MM.1S (cell line): Measurements from ENCODE around the gene RAB11FIP5.
A peak's percentile ranks its signal among the peaks of the same experiment; 100 is the strongest.

Experiments
- DNase-seq: peaks from one replicate; pipeline ENCODE4 v3.0.0-alpha.2; 2015
- H2AFZ ChIP-seq: fragments of 300-600 bp; sonication (generic); 2 replicates; pipeline ENCODE4 v1.6.0; 2016; ENCODE audit warnings: antibody characterized with exemption, low read length
- H3F3A ChIP-seq: fragments of 300-600 bp; sonication (generic); 2 replicates; pipeline ENCODE4 v1.6.1; 2016; ENCODE audit warnings: mild to moderate bottlenecking, antibody characterized with exemption, low read length, moderate library complexity, mixed read lengths; ENCODE audit not compliant: insufficient read depth
- H3K27ac ChIP-seq: fragments of 300-600 bp; sonication (generic); 2 replicates; pipeline ENCODE4 v1.5.1; 2016; ENCODE audit warnings: mild to moderate bottlenecking, low read length
- H3K27me3 ChIP-seq: fragments of 300-600 bp; sonication (generic); replicated peaks from 2 replicates; pipeline ENCODE4 v1.6.0; 2016; ENCODE audit warnings: low read length; ENCODE audit not compliant: insufficient read depth
- H3K36me3 ChIP-seq: fragments of 300-600 bp; sonication (generic); replicated peaks from 2 replicates; pipeline ENCODE4 v1.6.1; 2016; ENCODE audit warnings: mild to moderate bottlenecking, low read length, mixed read lengths; ENCODE audit not compliant: insufficient read depth
- H3K4me1 ChIP-seq: fragments of 300-600 bp; sonication (generic); 2 replicates; pipeline ENCODE4 v1.6.1; 2016; ENCODE audit warnings: low read length, mixed read lengths
- H3K4me2 ChIP-seq: fragments of 300-600 bp; sonication (generic); 2 replicates; pipeline ENCODE4 v1.6.0; 2016; ENCODE audit warnings: low read depth, low read length
- H3K4me3 ChIP-seq: fragments of 300-600 bp; sonication (generic); 2 replicates; pipeline ENCODE4 v1.5.1; 2016; ENCODE audit warnings: low read length, mixed read lengths
- H3K79me2 ChIP-seq: fragments of 300-600 bp; sonication (generic); 2 replicates; pipeline ENCODE4 v1.6.1; 2016; ENCODE audit warnings: mixed run types, low read length, mixed read lengths
- H3K9ac ChIP-seq: fragments of 300-600 bp; sonication (generic); 2 replicates; pipeline ENCODE4 v1.6.1; 2016; ENCODE audit warnings: low read length, mixed read lengths
- H3K9me2 ChIP-seq: fragments of 300-600 bp; sonication (generic); replicated peaks from 2 replicates; pipeline ENCODE4 v1.6.1; 2016; ENCODE audit warnings: mild to moderate bottlenecking, low read length, mixed read lengths; ENCODE audit not compliant: insufficient read depth
- H3K9me3 ChIP-seq: fragments of 300-600 bp; sonication (generic); replicated peaks from 2 replicates; pipeline ENCODE4 v1.6.1; 2016; ENCODE audit warnings: mild to moderate bottlenecking, low read length, mixed read lengths; ENCODE audit not compliant: insufficient read depth
- H4K20me1 ChIP-seq: fragments of 300-600 bp; sonication (generic); 2 replicates; pipeline ENCODE4 v1.6.1; 2016; ENCODE audit warnings: mild to moderate bottlenecking, low read length, moderate library complexity, mixed read lengths; ENCODE audit not compliant: insufficient read depth
- EZH2 ChIP-seq: fragments of 300-600 bp; sonication (generic); optimal IDR thresholded peaks from 2 replicates; pipeline ENCODE3; 2017; ENCODE audit warnings: low read depth, mild to moderate bottlenecking, antibody characterized with exemption, low read length, mixed read lengths
- EZH2phosphoT487 ChIP-seq: fragments of 300-600 bp; sonication (generic); IDR thresholded peaks from 2 replicates; pipeline ENCODE4 v1.6.1; 2018; ENCODE audit warnings: antibody characterized with exemption, low read length
- TF ChIP-seq, protein P1 (sequence below): fragments of 300-600 bp; sonication (generic); IDR thresholded peaks from 2 replicates; pipeline ENCODE4 v1.5.1; 2016; ENCODE audit warnings: antibody characterized with exemption, low read length, mixed read lengths

Gene RAB11FIP5

DNA sequence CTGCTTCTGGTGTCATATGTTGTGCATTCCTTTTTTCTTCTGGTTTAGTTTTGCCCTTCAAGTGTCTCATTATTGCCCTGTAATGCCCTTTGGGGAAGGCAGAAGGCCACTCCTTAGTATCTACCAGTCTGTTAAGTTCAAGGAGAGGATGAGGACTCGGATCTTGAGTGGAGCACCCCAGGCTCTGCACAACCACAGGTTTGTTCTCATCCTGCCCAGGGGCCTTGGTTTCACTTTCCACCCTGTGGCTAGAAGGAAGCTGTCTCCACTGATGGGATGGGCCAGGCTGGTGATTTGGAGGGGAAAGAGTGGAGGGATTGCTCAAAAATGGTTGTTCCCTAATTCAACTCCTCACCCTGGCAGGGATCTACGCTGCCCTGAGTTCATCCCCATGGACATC is 30.2 kb upstream of the RAB11FIP5 start:
- no peaks in the 10 kb centered on the region for H3K36me3 ChIP-seq
- H3K9me2 ChIP-seq = no peaks in the 10 kb centered on the region
- no peaks in the 10 kb centered on the region for H3F3A ChIP-seq
- TF ChIP-seq EZH2 (no peak), EZH2phosphoT487 (no peak)
- TF ChIP-seq, protein P1, sequence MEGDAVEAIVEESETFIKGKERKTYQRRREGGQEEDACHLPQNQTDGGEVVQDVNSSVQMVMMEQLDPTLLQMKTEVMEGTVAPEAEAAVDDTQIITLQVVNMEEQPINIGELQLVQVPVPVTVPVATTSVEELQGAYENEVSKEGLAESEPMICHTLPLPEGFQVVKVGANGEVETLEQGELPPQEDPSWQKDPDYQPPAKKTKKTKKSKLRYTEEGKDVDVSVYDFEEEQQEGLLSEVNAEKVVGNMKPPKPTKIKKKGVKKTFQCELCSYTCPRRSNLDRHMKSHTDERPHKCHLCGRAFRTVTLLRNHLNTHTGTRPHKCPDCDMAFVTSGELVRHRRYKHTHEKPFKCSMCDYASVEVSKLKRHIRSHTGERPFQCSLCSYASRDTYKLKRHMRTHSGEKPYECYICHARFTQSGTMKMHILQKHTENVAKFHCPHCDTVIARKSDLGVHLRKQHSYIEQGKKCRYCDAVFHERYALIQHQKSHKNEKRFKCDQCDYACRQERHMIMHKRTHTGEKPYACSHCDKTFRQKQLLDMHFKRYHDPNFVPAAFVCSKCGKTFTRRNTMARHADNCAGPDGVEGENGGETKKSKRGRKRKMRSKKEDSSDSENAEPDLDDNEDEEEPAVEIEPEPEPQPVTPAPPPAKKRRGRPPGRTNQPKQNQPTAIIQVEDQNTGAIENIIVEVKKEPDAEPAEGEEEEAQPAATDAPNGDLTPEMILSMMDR = no peak
- no peak overlapping the region for H3K27ac ChIP-seq
- no peak for DNase-seq
- H3K9me3 ChIP-seq = no peaks in the 10 kb centered on the region
- no peaks in the 10 kb centered on the region for H3K79me2 ChIP-seq
- H4K20me1 ChIP-seq = no peaks in the 10 kb centered on the region
- H2AFZ ChIP-seq = peak overlapping the region; percentile 49; the same call in 1 of the 2 replicates
- no peak overlapping the region for H3K9ac ChIP-seq
- H3K4me2 ChIP-seq = no peak overlapping the region
- H3K27me3 ChIP-seq = no peaks in the 10 kb centered on the region
- no peak overlapping the region for H3K4me3 ChIP-seq
- 0 out of 2 replicates have a peak, but pooled peaks cover 4% of the 10 kb centered on the region for H3K4me1 ChIP-seq

DNA sequence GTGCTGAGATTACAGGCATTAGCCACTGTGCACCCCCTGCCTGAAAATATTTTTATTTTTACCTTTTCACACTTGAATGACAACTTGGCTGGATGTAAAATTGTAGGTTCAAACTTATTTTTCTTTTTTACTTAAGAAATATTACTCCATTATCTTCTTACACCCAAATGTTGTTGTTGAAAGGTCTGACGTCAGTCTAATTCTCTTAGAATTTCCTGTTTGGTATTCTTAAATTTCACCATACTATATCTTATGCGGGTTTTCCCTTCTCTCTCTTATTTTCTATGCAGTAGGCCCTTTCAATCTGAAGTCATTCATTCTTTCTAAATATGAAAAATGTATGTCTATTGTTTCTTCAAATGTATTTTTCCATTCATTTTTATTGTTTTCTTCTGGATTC is 29.1 kb upstream of the RAB11FIP5 start:
- H3K9ac ChIP-seq = no peak overlapping the region
- H4K20me1 ChIP-seq = no peaks in the 10 kb centered on the region
- H3K79me2 ChIP-seq = no peaks in the 10 kb centered on the region
- no peaks in the 10 kb centered on the region for H3K27me3 ChIP-seq
- no peaks in the 10 kb centered on the region for H3K9me3 ChIP-seq
- no peak overlapping the region for H3K4me2 ChIP-seq
- H3F3A ChIP-seq = no peaks in the 10 kb centered on the region
- no peak overlapping the region for H3K27ac ChIP-seq
- TF ChIP-seq EZH2 (no peak), EZH2phosphoT487 (no peak)
- TF ChIP-seq, protein P1 = no peak
- H3K9me2 ChIP-seq = no peaks in the 10 kb centered on the region
- 0 out of 2 replicates have a peak, but pooled peaks cover 4% of the 10 kb centered on the region for H3K4me1 ChIP-seq
- no peak for DNase-seq
- no peaks in the 10 kb centered on the region for H3K36me3 ChIP-seq
- no peak overlapping the region for H2AFZ ChIP-seq
- H3K4me3 ChIP-seq = no peak overlapping the region

DNA sequence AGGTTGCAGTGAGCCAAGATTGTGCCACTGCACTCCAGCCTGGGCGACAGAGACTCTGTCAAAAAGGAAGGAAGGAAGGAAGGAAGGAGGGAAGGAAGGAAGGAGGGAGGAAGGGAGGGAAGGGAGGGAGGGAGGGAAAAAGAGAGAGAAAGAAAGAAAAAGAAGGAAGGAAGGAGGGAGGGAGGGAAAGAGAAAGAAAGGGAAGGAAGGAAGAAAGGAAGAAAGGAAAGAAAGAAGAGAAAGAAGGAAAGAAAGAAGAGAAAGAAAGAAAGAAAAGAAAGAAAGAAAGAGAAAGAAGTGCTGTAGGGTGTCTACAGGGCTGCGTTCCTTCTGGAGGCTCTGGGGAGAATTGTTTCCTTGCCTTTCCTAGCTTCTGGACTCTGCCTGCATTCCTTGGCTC is 22.5 kb upstream of the RAB11FIP5 start:
- Histone ChIP-seq H3K4me2 (no peak overlapping the region), H3K27ac (no peak overlapping the region), H3K9me2 (no peaks in the 10 kb centered on the region), H4K20me1 (no peaks in the 10 kb centered on the region), H2AFZ (no peak overlapping the region), H3K79me2 (no peaks in the 10 kb centered on the region), H3K4me1 (no peaks in the 10 kb centered on the region), H3K27me3 (no peaks in the 10 kb centered on the region), H3K9ac (no peak overlapping the region), H3K36me3 (no peaks in the 10 kb centered on the region), H3K4me3 (no peak overlapping the region), H3F3A (no peaks in the 10 kb centered on the region), H3K9me3 (no peaks in the 10 kb centered on the region)
- no peak for DNase-seq
- TF ChIP-seq EZH2phosphoT487 (no peak), EZH2 (no peak)
- TF ChIP-seq, protein P1 = no peak
